ENCODE results near the gene RNF141. TPM values are rescaled to one million over a fixed set of nuclear protein-coding genes. Genes with fewer than 3 reads are reported as not detected.

RNF141 gene
- total RNA-seq, 1 donor from 2014 or later = 35.9 TPM

DNA sequence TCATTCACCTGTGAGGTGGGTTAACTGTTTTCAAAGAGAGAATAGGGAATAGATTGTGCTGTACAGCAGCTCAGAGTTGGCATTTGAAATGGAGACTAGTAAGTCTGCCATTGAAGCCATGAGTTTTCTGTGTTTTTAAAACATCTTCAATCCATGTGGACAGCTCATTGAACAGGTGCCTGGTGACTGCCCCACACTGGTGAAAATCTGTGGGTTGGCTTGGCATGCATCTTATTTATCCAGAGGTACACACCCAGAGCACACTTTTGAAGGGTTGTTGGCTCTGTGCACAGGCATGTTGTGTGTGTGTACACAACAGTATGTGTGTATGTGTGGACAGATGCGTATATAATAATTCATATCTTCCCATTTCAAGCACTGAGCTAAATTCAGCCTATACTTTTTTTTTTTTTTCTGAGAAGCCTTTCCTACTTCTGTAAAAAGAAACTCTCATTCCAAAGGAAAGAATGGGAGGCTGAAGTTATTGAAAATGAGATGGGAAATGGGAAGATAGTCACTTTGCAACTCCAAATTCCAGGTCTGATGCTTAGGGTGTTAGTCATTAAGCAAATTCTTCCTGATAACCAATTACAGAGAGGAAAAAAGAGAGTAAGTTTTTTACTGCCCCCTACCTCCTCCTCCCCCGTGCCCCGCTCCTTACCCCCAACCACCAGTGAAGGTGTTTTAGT lies 34.5 kb upstream of the RNF141 start:
- H3K4me3 Mint-ChIP-seq (ENCODE audit: unreplicated experiment) = no peak overlapping the region
- TF ChIP-seq, protein P1, sequence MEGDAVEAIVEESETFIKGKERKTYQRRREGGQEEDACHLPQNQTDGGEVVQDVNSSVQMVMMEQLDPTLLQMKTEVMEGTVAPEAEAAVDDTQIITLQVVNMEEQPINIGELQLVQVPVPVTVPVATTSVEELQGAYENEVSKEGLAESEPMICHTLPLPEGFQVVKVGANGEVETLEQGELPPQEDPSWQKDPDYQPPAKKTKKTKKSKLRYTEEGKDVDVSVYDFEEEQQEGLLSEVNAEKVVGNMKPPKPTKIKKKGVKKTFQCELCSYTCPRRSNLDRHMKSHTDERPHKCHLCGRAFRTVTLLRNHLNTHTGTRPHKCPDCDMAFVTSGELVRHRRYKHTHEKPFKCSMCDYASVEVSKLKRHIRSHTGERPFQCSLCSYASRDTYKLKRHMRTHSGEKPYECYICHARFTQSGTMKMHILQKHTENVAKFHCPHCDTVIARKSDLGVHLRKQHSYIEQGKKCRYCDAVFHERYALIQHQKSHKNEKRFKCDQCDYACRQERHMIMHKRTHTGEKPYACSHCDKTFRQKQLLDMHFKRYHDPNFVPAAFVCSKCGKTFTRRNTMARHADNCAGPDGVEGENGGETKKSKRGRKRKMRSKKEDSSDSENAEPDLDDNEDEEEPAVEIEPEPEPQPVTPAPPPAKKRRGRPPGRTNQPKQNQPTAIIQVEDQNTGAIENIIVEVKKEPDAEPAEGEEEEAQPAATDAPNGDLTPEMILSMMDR (IDR thresholded peaks at IDR 0.05) = no peak
- peaks cover 12% of the 10 kb centered on the region for H3K4me1 Mint-ChIP-seq (ENCODE audit: low read depth)
- H3K27me3 Mint-ChIP-seq (ENCODE audit: low read depth) = no peaks in the 10 kb centered on the region
- no peaks in the 10 kb centered on the region for H3K9me3 Mint-ChIP-seq (ENCODE audit: low read depth)
- H3K36me3 Mint-ChIP-seq (ENCODE audit: low read depth) = peaks cover 30% of the 10 kb centered on the region
- DNase-seq (ENCODE audit: low spot score) = no peak
- H3K27ac Mint-ChIP-seq (ENCODE audit: unreplicated experiment) = no peak overlapping the region

GRCh38 chr11:10573556-10573955 lies 32.6 kb upstream of the RNF141 start:
- Mint-ChIP-seq H3K36me3 (ENCODE audit: low read depth) (peaks cover 17% of the 10 kb centered on the region), H3K4me1 (ENCODE audit: low read depth) (peaks cover 25% of the 10 kb centered on the region), H3K4me3 (ENCODE audit: unreplicated experiment) (no peak overlapping the region), H3K9me3 (ENCODE audit: low read depth) (no peaks in the 10 kb centered on the region), H3K27ac (ENCODE audit: unreplicated experiment) (no peak overlapping the region), H3K27me3 (ENCODE audit: low read depth) (no peaks in the 10 kb centered on the region)
- TF ChIP-seq, protein P1 (IDR thresholded peaks at IDR 0.05) = no peak
- DNase-seq (ENCODE audit: low spot score) = no peak

DNA sequence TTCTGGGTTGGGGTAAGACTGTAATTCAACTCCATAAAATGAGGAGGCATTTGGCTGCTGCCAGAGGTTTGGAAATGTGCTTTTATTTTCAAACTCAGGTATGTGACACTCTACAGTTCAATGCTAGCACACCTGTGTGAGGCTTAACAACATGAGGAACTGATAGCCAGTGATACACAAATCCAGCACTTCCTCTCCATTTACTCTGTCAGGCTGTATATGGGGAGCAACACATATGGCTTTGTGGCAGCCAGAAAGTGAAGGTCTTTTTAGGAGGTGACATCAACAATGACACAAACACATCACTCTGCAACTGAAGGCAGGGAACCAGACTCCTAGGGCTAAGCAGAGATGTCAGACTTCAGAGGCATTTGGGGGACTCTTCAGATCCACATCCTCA lies 32.0 kb upstream of the RNF141 start:
- no peak for DNase-seq (ENCODE audit: low spot score)
- Mint-ChIP-seq H3K4me3 (ENCODE audit: unreplicated experiment) (no peak overlapping the region), H3K27ac (ENCODE audit: unreplicated experiment) (no peak overlapping the region), H3K27me3 (ENCODE audit: low read depth) (no peaks in the 10 kb centered on the region), H3K4me1 (ENCODE audit: low read depth) (peaks cover 30% of the 10 kb centered on the region), H3K36me3 (ENCODE audit: low read depth) (peaks cover 17% of the 10 kb centered on the region), H3K9me3 (ENCODE audit: low read depth) (no peaks in the 10 kb centered on the region)
- TF ChIP-seq, protein P1 (IDR thresholded peaks at IDR 0.05) = no peak

DNA sequence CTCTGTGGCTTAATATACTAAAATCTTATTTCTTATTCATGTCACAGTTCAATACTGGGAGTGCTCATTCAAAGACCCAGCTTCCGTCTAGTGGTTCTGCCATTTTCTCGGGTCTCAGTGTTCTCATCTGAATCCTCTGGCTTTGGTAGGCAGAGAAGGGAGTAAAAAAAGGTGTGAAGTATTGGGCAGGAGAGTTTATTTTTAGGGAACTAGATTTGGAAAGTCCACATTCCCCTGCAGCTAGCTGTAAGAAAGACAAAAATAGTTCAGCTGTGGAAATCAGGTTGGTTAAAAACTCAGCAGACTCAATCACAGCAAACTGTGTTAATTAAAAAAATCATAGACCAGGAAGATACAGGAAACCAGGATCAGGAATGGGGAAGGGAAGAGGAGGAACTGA lies 31.5 kb upstream of the RNF141 start:
- Mint-ChIP-seq H3K27me3 (ENCODE audit: low read depth) (no peaks in the 10 kb centered on the region), H3K9me3 (ENCODE audit: low read depth) (no peaks in the 10 kb centered on the region), H3K4me1 (ENCODE audit: low read depth) (peaks cover 35% of the 10 kb centered on the region), H3K27ac (ENCODE audit: unreplicated experiment) (no peak overlapping the region), H3K36me3 (ENCODE audit: low read depth) (peaks cover 17% of the 10 kb centered on the region), H3K4me3 (ENCODE audit: unreplicated experiment) (no peak overlapping the region)
- DNase-seq (ENCODE audit: low spot score) = no peak
- TF ChIP-seq, protein P1 (IDR thresholded peaks at IDR 0.05) = no peak

GRCh38 chr11:10568486-10568941 lies 27.5 kb upstream of the RNF141 start, which contains the start of gene LYVE1:
LYVE1 (minus strand) TSS chr11:10568665; CDS start chr11:10568532, 133 bp downstream.
- no peaks in the 10 kb centered on the region for H3K27me3 Mint-ChIP-seq (ENCODE audit: low read depth)
- TF ChIP-seq, protein P1 (IDR thresholded peaks at IDR 0.05) = no peak
- peak within 1 kb of the TSS; percentile 36 for H3K4me3 Mint-ChIP-seq (ENCODE audit: unreplicated experiment)
- H3K36me3 Mint-ChIP-seq (ENCODE audit: low read depth) = peaks cover 3% of the 10 kb centered on the region
- H3K4me1 Mint-ChIP-seq (ENCODE audit: low read depth) = peaks cover 46% of the 10 kb centered on the region
- H3K27ac Mint-ChIP-seq (ENCODE audit: unreplicated experiment) = peak within 1 kb of the TSS; percentile 82
- H3K9me3 Mint-ChIP-seq (ENCODE audit: low read depth) = no peaks in the 10 kb centered on the region
- no peak for DNase-seq (ENCODE audit: low spot score)

Data from chondrocyte (in vitro differentiated cells).